Neural crest cell (in vitro differentiated cells): ENCODE data around the gene TRIP10. TPM values are rescaled to one million over a fixed set of nuclear protein-coding genes. Genes with fewer than 3 reads are reported as not detected.

Source experiments
- DNase-seq: peaks from one replicate; pipeline ENCODE4 v3.0.0; 2021; ENCODE audit warnings: low read depth, mixed read lengths, low spot score
- H3K27ac Mint-ChIP-seq: one replicate; pipeline ENCODE4 v1.8.0; 2021; ENCODE audit warnings: mild to moderate bottlenecking, mixed read lengths; ENCODE audit not compliant: unreplicated experiment
- H3K27me3 Mint-ChIP-seq: 2 replicates; pipeline ENCODE4 v1.8.0; 2021; ENCODE audit warnings: low read depth, mild to moderate bottlenecking, mixed read lengths
- H3K36me3 Mint-ChIP-seq: 2 replicates; pipeline ENCODE4 v1.8.0; 2021; ENCODE audit warnings: low read depth, mild to moderate bottlenecking, mixed read lengths
- H3K4me1 Mint-ChIP-seq: 2 replicates; pipeline ENCODE4 v1.8.0; 2021; ENCODE audit warnings: mixed read lengths
- H3K4me3 Mint-ChIP-seq: one replicate; pipeline ENCODE4 v1.8.0; 2021; ENCODE audit warnings: mild to moderate bottlenecking, mixed read lengths
- H3K9me3 Mint-ChIP-seq: 2 replicates; pipeline ENCODE4 v1.8.0; 2021; ENCODE audit warnings: mixed read lengths
- total RNA-seq: library from RNA; stranded (reverse); gene quantifications from 2 replicates; pipeline ENCODE4 v1.2.1, GENCODE V29; 2021
- TF ChIP-seq, protein P1 (sequence below): fragments of 200-600 bp; sonication (generic); conservative IDR thresholded peaks from 2 replicates; pipeline ENCODE4 v1.5.0; 2021; ENCODE audit warnings: antibody characterized with exemption, mild to moderate bottlenecking

TRIP10 gene
- total RNA-seq, 1 donor from 2014 or later = 20.6 TPM

DNA sequence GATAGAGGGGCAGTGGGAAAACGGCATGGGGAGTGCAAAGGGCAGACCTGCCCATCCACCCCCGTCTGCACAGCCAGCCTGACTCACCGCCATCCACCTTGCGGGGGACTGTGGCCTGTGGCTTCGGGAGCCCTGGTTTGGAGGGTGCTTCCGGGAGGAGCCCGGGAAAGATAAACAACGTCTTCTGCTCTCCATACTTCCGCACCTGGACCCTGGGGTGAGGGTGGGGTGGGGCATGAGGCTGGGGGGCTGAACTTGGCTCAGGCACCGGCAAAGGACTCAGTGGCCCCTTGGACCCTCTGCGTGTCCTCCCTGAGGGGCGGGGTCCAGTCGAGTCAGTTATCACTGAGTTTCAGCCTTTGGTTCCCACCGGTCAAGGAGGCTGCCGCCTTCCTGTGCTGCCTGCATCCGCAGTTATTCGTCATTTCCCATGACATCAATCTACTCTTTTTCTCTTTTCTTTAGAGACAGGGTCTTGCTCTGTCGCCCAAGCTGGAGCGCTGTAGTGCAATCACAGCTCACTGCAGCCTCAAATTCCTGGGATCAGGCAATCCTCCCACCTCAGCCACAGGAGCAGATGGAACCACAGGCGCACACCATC is 5.3 kb upstream of the TRIP10 start:
- H3K4me3 Mint-ChIP-seq = no peak overlapping the region
- H3K4me1 Mint-ChIP-seq = peaks cover 30% of the 10 kb centered on the region
- H3K36me3 Mint-ChIP-seq = no peaks in the 10 kb centered on the region
- no peak overlapping the region for H3K27ac Mint-ChIP-seq
- H3K9me3 Mint-ChIP-seq = no peaks in the 10 kb centered on the region
- TF ChIP-seq, protein P1, sequence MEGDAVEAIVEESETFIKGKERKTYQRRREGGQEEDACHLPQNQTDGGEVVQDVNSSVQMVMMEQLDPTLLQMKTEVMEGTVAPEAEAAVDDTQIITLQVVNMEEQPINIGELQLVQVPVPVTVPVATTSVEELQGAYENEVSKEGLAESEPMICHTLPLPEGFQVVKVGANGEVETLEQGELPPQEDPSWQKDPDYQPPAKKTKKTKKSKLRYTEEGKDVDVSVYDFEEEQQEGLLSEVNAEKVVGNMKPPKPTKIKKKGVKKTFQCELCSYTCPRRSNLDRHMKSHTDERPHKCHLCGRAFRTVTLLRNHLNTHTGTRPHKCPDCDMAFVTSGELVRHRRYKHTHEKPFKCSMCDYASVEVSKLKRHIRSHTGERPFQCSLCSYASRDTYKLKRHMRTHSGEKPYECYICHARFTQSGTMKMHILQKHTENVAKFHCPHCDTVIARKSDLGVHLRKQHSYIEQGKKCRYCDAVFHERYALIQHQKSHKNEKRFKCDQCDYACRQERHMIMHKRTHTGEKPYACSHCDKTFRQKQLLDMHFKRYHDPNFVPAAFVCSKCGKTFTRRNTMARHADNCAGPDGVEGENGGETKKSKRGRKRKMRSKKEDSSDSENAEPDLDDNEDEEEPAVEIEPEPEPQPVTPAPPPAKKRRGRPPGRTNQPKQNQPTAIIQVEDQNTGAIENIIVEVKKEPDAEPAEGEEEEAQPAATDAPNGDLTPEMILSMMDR = no peak
- peaks cover 2% of the 10 kb centered on the region for H3K27me3 Mint-ChIP-seq
- no peak for DNase-seq

DNA sequence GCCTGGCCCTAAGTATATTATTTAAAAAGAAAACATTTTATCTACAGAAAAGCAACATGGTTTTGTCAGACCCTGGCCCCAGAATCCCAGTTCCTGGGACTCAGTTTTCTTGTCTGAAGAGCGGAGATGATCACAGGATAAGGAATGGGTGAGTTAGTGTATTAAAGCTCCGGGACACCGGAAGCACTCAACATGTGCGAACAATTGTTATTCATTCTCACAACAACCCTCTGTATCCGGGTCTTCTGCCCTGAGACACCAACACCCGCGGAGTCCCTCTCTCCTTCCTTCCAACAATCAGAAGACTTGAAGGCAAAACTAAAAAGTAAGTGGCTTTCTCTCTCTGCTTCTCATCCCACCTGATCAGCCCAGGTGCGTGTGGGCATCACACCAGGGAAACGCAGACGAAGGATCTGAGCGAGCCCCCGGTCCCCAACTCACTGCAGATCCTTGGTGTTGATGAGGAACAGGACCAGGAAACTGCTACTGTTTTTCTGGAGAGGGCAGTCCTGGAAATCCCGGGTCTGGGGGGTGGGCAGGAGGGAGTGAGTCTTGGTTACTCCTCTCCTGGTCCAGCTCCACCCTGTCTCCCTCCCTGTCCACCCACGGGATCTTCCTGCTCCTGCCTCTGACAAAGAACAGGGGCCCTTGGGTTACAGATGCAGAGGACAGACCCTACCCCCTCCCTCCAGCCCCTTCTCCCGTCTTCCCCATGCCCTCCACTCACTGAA is 4.1 kb upstream of the TRIP10 start:
- TF ChIP-seq, protein P1 = no peak
- H3K27me3 Mint-ChIP-seq = peaks cover 2% of the 10 kb centered on the region
- H3K36me3 Mint-ChIP-seq = no peaks in the 10 kb centered on the region
- H3K9me3 Mint-ChIP-seq = no peaks in the 10 kb centered on the region
- DNase-seq = no peak
- H3K27ac Mint-ChIP-seq = no peak overlapping the region
- H3K4me1 Mint-ChIP-seq = peaks cover 33% of the 10 kb centered on the region
- peak overlapping the region; percentile 97 for H3K4me3 Mint-ChIP-seq

DNA sequence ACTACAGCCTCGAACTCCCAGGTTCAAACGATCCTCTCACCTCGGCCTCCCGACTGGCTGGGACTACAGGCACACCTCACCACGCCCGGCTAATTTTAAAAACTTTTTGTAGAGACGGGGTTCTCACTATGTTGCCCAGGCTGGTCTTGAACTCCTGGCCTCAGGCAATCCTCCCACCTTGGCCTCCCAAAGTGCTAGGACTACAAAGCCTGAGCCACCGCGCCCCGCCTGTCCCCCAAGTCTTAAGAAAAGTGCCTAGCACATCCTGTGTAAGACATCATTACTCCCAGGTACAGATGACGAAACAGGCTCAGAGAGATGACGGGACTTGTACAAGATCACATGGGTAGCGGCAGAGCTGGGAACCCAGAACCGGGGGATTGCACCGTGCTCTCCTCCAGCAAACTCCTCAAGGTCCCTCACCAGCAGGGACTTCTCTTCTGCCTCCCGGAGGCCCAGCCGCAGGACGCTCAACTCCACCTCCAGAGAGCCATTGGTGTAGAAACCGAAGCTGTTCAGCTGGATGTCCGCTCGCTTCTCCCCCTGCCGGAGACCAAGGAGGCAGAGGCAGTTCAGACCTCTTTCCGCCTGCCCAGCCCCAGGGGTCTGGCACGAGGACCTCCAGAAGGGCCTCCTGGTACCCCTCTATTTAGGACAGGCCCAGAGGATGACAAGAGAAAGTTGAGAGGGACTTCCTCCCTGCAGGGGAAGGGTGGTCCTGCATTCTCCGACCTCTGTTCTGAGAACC is 3.1 kb upstream of the TRIP10 start:
- TF ChIP-seq, protein P1 = peak; percentile 70
- Mint-ChIP-seq H3K36me3 (no peaks in the 10 kb centered on the region), H3K9me3 (no peaks in the 10 kb centered on the region), H3K4me3 (peak overlapping the region; percentile 97), H3K27me3 (peaks cover 5% of the 10 kb centered on the region), H3K27ac (peak overlapping the region; percentile 97), H3K4me1 (peaks cover 37% of the 10 kb centered on the region)
- peak; percentile 65 for DNase-seq

- DNase-seq = no peak
- no peaks in the 10 kb centered on the region for H3K36me3 Mint-ChIP-seq
- H3K9me3 Mint-ChIP-seq = no peaks in the 10 kb centered on the region
- peaks cover 39% of the 10 kb centered on the region for H3K4me1 Mint-ChIP-seq
- H3K27me3 Mint-ChIP-seq = peaks cover 5% of the 10 kb centered on the region
- H3K27ac Mint-ChIP-seq = peak overlapping the region; percentile 97
- peak overlapping the region; percentile 97 for H3K4me3 Mint-ChIP-seq
- TF ChIP-seq, protein P1 = no peak
Observed at GRCh38 chr19:6736917-6737283, 2.6 kb upstream of the TRIP10 start.

- Mint-ChIP-seq H3K27ac (peak within 1 kb of the TSS; percentile 97), H3K36me3 (no peaks in the 10 kb centered on the region), H3K9me3 (no peaks in the 10 kb centered on the region), H3K4me3 (peak within 1 kb of the TSS; percentile 97), H3K27me3 (peaks cover 5% of the 10 kb centered on the region), H3K4me1 (peaks cover 42% of the 10 kb centered on the region)
- TF ChIP-seq, protein P1 = no peak
- DNase-seq = peak; percentile 97
Observed at GRCh38 chr19:6737284-6737872, 2.1 kb upstream of the TRIP10 start, which contains the start of gene GPR108. TSS of gene GPR108 (minus strand) at chr19:6737580. CDS start at chr19:6737576, 4 bp downstream.
